OCI-LY3 (cell line): ENCODE measurements around the gene B9D2.

Experiments used
- CTCF ChIP-seq: fragments of 200-600, 300-600 bp; sonication (generic); IDR thresholded peaks from 2 replicates; pipeline ENCODE4 v1.5.1; 2014; ENCODE audit warnings: antibody characterized with exemption, low read length, low read depth
- EZH2phosphoT487 ChIP-seq: fragments of 200-600 bp; shearing (Covaris generic); IDR thresholded peaks from 2 replicates; pipeline ENCODE4 v1.6.1; 2018; ENCODE audit warnings: antibody characterized with exemption, mixed run types, low read depth

- TF ChIP-seq CTCF = no peak
- no peak for TF ChIP-seq EZH2phosphoT487
These were observed 8.9 kb downstream of the B9D2 start for GRCh38 chr19:41355035-41355434.
